Stomach (tissue), 4 donors: Measurements from ENCODE around the gene TBX3.

ENCODE experiments used
- EP300 ChIP-seq: sonication (generic); formaldehyde crosslinking; IDR thresholded peaks from one replicate; pipeline ENCODE4 v1.6.1; 2017; ENCODE audit warnings: antibody characterized with exemption
- POLR2A ChIP-seq, 4 donors: fragments of 450-650 bp; IDR thresholded peaks; one replicate each; pipeline ENCODE4 v1.6.1; 2016; ENCODE audit warnings: antibody characterized with exemption in 4 of 4, control low read depth in 2 of 4, mild to moderate bottlenecking in 1 of 4, moderate library complexity in 1 of 4
- POLR2AphosphoS5 ChIP-seq, 3 donors: sonication (generic); formaldehyde crosslinking; IDR thresholded peaks; one replicate each; pipeline ENCODE4 v1.6.1; 2016; ENCODE audit warnings: antibody characterized with exemption in 3 of 3
- TF ChIP-seq, protein P1 (sequence below), 7 experiments: fragments of 450-650 bp in 4 of 7; fragments of 200-600 bp in 3 of 7; sonication (generic) in 3 of 7; IDR thresholded peaks; one replicate each; pipeline ENCODE4 v1.5.1; 2016 to 2019; ENCODE audit warnings: antibody characterized with exemption in 7 of 7, control low read depth in 2 of 7, mild to moderate bottlenecking in 1 of 7

DNA sequence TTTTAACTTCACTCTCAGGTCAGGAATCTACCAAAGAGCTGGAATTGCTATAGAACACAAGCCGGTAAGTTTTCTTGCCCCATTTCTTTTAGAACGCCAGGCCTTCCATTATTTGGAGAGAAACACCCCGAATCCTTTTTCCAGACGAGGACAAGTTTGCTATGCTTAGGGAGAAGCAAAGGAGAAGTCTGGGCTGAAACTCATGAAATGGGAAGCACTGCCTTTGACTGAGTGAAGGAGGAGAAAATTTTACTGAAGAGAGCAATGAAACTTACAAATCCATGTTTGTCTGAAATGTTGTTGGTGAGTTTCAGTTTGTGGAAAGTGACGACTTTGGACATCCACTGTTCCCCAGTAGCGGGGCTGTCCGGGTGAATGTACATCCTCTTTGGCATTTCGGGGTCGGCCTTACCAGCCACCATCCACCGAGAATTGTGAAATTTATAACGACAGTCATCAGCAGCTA is 3.3 kb downstream of the TBX3 start:
- TF ChIP-seq POLR2A (IDR thresholded peaks at IDR 0.05) (no peak), EP300 (no peak), POLR2AphosphoS5 (IDR thresholded peaks at IDR 0.05) (no peak)
- TF ChIP-seq, protein P1, sequence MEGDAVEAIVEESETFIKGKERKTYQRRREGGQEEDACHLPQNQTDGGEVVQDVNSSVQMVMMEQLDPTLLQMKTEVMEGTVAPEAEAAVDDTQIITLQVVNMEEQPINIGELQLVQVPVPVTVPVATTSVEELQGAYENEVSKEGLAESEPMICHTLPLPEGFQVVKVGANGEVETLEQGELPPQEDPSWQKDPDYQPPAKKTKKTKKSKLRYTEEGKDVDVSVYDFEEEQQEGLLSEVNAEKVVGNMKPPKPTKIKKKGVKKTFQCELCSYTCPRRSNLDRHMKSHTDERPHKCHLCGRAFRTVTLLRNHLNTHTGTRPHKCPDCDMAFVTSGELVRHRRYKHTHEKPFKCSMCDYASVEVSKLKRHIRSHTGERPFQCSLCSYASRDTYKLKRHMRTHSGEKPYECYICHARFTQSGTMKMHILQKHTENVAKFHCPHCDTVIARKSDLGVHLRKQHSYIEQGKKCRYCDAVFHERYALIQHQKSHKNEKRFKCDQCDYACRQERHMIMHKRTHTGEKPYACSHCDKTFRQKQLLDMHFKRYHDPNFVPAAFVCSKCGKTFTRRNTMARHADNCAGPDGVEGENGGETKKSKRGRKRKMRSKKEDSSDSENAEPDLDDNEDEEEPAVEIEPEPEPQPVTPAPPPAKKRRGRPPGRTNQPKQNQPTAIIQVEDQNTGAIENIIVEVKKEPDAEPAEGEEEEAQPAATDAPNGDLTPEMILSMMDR (IDR thresholded peaks at IDR 0.05): no peak
